Calu3 (cell line): ENCODE measurements around the gene ELN. TPM values are rescaled to one million over a fixed set of nuclear protein-coding genes. Genes with fewer than 3 reads are reported as not detected.

ENCODE experiments used
- BruUV-seq: library from RNA; stranded (reverse); fragments of 400-500 nt; replicated peaks from 2 replicates; lab custom pipeline; 2021; lab: Mats Ljungman, UMichigan
- CTCF ChIA-PET: fragments of 300-600 bp; sonication (Branson Sonifier 250); formaldehyde crosslinking; loops from one replicate; lab custom pipeline; 2022; ENCODE audit warnings: antibody characterized with exemption; lab: Charles Lee
- DNase-seq: peaks from one replicate; pipeline ENCODE4 v3.0.0; 2022
- H3K27ac Mint-ChIP-seq: one replicate; pipeline ENCODE4 v1.8.0; 2022; ENCODE audit warnings: mixed read lengths; ENCODE audit not compliant: unreplicated experiment
- H3K27me3 Mint-ChIP-seq: one replicate; pipeline ENCODE4 v1.8.0; 2022; ENCODE audit warnings: mixed read lengths; ENCODE audit not compliant: unreplicated experiment
- H3K36me3 Mint-ChIP-seq: one replicate; pipeline ENCODE4 v1.8.0; 2022; ENCODE audit warnings: mild to moderate bottlenecking, moderate library complexity, mixed read lengths; ENCODE audit not compliant: insufficient read depth, unreplicated experiment
- H3K4me1 Mint-ChIP-seq: one replicate; pipeline ENCODE4 v1.8.0; 2022; ENCODE audit warnings: mild to moderate bottlenecking, low read depth, mixed read lengths; ENCODE audit not compliant: unreplicated experiment
- H3K4me3 Mint-ChIP-seq: one replicate; pipeline ENCODE4 v1.8.0; 2022; ENCODE audit warnings: mild to moderate bottlenecking, low read depth, moderate library complexity, mixed read lengths; ENCODE audit not compliant: unreplicated experiment
- H3K9me3 Mint-ChIP-seq: one replicate; pipeline ENCODE4 v1.8.0; 2022; ENCODE audit warnings: low read depth, mixed read lengths; ENCODE audit not compliant: unreplicated experiment
- intact Hi-C: fragments of 100-400 bp; cut with micrococcal nuclease; formaldehyde crosslinking; loops from one replicate; pipeline ENCODE4 v1.10.0; 2022; ENCODE audit not compliant: unreplicated experiment
- total RNA-seq: library from RNA; stranded (reverse); gene quantifications from 2 replicates; pipeline ENCODE4 v1.2.3, GENCODE V29; 2022
- TF ChIP-seq, protein P1 (sequence below): fragments of 200-600 bp; IDR thresholded peaks from one replicate; pipeline ENCODE4 v1.8.0; 2022; ENCODE audit warnings: antibody characterized with exemption; ENCODE audit not compliant: unreplicated experiment

ELN gene
- total RNA-seq, 1 experiment from 2014 or later = 0.42 TPM

DNA sequence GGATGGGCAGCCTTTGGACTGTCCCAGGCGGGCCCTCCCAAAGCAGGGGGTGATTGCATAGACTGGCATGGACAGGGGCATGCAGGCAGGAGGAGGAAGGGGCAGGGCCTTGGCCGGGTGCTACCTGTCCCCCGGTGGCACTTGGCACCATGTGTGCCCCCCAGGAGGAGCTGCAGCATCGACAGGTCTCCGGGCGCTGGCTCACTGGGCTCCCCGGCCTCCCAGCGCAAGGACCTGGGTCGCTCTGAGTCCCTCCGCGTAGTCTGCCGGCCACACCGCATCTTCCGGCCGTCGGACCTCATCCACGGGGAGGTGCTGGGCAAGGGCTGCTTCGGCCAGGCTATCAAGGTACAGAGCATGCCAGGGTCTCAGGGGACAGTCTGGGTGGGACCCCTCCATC lies 78.9 kb downstream of the ELN start:
- Mint-ChIP-seq H3K36me3 (peaks cover 20% of the 10 kb centered on the region), H3K27me3 (no peaks in the 10 kb centered on the region), H3K9me3 (no peaks in the 10 kb centered on the region), H3K4me1 (no peaks in the 10 kb centered on the region), H3K4me3 (no peak overlapping the region), H3K27ac (no peak overlapping the region)
- DNase-seq = no peak
- CTCF ChIA-PET = interaction anchor here (0.5 kb wide), 1 partner anchor 370 kb away, joined by 3 read pairs; no protein-coding TSS in a partner anchor
- intact Hi-C loops = no loop called here
- BruUV-seq = no TSS peak
- TF ChIP-seq, protein P1, sequence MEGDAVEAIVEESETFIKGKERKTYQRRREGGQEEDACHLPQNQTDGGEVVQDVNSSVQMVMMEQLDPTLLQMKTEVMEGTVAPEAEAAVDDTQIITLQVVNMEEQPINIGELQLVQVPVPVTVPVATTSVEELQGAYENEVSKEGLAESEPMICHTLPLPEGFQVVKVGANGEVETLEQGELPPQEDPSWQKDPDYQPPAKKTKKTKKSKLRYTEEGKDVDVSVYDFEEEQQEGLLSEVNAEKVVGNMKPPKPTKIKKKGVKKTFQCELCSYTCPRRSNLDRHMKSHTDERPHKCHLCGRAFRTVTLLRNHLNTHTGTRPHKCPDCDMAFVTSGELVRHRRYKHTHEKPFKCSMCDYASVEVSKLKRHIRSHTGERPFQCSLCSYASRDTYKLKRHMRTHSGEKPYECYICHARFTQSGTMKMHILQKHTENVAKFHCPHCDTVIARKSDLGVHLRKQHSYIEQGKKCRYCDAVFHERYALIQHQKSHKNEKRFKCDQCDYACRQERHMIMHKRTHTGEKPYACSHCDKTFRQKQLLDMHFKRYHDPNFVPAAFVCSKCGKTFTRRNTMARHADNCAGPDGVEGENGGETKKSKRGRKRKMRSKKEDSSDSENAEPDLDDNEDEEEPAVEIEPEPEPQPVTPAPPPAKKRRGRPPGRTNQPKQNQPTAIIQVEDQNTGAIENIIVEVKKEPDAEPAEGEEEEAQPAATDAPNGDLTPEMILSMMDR = no peak

DNA sequence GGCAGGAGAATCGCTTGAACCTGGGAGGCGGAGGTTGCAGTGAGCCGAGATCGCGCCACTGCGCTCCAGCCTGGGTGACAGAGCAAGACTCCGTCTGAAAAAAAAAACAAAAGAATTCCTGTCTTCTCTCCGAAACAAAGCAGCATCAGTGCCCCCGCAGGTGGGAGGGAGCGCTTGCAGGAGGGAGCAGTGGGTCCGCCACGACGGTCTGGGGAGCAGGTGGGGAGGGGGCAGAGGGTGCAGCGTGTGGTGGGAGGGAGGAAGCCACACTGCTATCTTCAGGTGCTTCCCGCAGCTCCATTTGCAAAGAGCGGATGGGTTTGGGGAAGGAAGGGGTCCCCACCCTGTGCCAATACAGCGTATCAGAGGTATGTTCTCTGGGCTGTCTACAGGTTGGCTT lies 87.4 kb downstream of the ELN start:
- no peak for DNase-seq
- intact Hi-C loops = no loop called here
- peaks cover 22% of the 10 kb centered on the region for H3K36me3 Mint-ChIP-seq
- no TSS peak for BruUV-seq
- H3K27me3 Mint-ChIP-seq = no peaks in the 10 kb centered on the region
- H3K9me3 Mint-ChIP-seq = no peaks in the 10 kb centered on the region
- TF ChIP-seq, protein P1 = no peak
- no peak overlapping the region for H3K4me3 Mint-ChIP-seq
- CTCF ChIA-PET = no interaction called here
- no peak overlapping the region for H3K27ac Mint-ChIP-seq
- H3K4me1 Mint-ChIP-seq = no peaks in the 10 kb centered on the region

DNA sequence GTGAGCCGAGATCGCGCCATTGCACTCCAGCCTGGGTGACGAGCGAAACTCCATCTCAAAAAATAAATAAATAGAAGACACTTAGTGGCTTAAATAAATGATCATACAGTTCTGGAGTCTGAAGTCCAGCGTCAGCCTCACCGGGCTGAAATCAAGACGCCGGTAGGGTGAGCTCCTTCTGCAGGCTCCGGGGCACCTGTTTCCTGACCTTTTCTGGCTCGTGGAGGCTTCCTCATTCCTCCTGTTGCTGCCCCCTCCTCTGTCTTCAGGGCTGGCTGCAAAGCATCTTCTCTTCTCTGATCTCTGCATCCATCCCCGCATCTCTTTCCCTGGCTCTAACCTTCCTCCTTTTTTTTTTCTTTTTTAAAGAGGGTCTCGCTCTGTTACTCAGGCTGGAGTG lies 88.4 kb downstream of the ELN start:
- no TSS peak for BruUV-seq
- CTCF ChIA-PET = no interaction called here
- H3K9me3 Mint-ChIP-seq = no peaks in the 10 kb centered on the region
- DNase-seq = no peak
- intact Hi-C loops = no loop called here
- H3K27me3 Mint-ChIP-seq = no peaks in the 10 kb centered on the region
- H3K36me3 Mint-ChIP-seq = peaks cover 21% of the 10 kb centered on the region
- no peak overlapping the region for H3K4me3 Mint-ChIP-seq
- no peaks in the 10 kb centered on the region for H3K4me1 Mint-ChIP-seq
- TF ChIP-seq, protein P1 = no peak
- no peak overlapping the region for H3K27ac Mint-ChIP-seq

Other genes with a start within 250 kb of the ELN start
- 283 and 325 TPM in 2 replicates for gene CLDN4, start 197.2 kb upstream of the ELN start, total RNA-seq
- gene METTL27, start 185.7 kb upstream of the ELN start, total RNA-seq = 14.3 TPM in 2 replicates
- 0.59 and 1.2 TPM in 2 replicates for gene TMEM270, start 167.0 kb upstream of the ELN start, total RNA-seq
- gene LIMK1, start 55.6 kb downstream of the ELN start, total RNA-seq = 32.2 and 34.4 TPM in 2 replicates
- 191 and 196 TPM in 2 replicates for gene EIF4H, start 146.2 kb downstream of the ELN start, total RNA-seq
- gene LAT2, start 181.8 kb downstream of the ELN start, total RNA-seq = 0.90 and 0.95 TPM in 2 replicates
- 32.5 and 38.6 TPM in 2 replicates for gene RFC2, start 226.2 kb downstream of the ELN start, total RNA-seq